Measurements from ENCODE around the gene NRXN3.

Gene NRXN3

DNA sequence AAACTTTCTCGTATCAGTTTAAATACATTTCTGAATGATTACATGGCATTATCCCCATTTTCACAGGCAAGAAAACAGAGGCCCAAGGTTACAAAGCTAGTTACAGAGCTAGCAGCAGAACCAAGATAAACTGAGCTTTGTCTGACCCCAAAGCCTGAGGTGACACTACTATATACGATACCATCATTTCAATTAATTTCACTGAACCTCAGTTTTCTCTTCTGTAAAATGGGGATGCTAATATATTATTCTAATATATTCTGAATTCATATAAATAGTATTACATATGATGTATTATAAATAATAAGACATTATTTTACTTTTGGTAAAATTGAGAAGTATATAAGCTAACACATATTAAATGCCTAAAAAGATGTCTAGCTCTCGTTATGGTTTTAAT lies 143.3 kb downstream of the NRXN3 start:
- no peak overlapping the region for H3K4me3 ChIP-seq (ENCODE audit: low read depth, low read length)
- no peak for TF ChIP-seq CTCF (IDR thresholded peaks at IDR 0.05; ENCODE audit: borderline replicate concordance, insufficient read depth, low read depth, low read length)

- TF ChIP-seq CTCF (IDR thresholded peaks at IDR 0.05; ENCODE audit: borderline replicate concordance, insufficient read depth, low read depth, low read length): no peak
- no peak overlapping the region for H3K4me3 ChIP-seq (ENCODE audit: low read depth, low read length)
These were observed 144.3 kb downstream of the NRXN3 start for GRCh38 chr14:78314484-78314883.

GRCh38 chr14:78316052-78316451 lies 145.9 kb downstream of the NRXN3 start:
- TF ChIP-seq CTCF (IDR thresholded peaks at IDR 0.05; ENCODE audit: borderline replicate concordance, insufficient read depth, low read depth, low read length): no peak
- H3K4me3 ChIP-seq (ENCODE audit: low read depth, low read length): no peak overlapping the region

GRCh38 chr14:78316786-78317185 lies 146.6 kb downstream of the NRXN3 start:
- no peak for TF ChIP-seq CTCF (IDR thresholded peaks at IDR 0.05; ENCODE audit: borderline replicate concordance, insufficient read depth, low read depth, low read length)
- H3K4me3 ChIP-seq (ENCODE audit: low read depth, low read length): no peak overlapping the region

GRCh38 chr14:78319406-78319805 lies 149.2 kb downstream of the NRXN3 start:
- no peak for TF ChIP-seq CTCF (IDR thresholded peaks at IDR 0.05; ENCODE audit: borderline replicate concordance, insufficient read depth, low read depth, low read length)
- H3K4me3 ChIP-seq (ENCODE audit: low read depth, low read length): no peak overlapping the region

GRCh38 chr14:78319887-78320635 lies 149.9 kb downstream of the NRXN3 start:
- no peak for TF ChIP-seq CTCF (IDR thresholded peaks at IDR 0.05; ENCODE audit: borderline replicate concordance, insufficient read depth, low read depth, low read length)

GRCh38 chr14:78324353-78324752 lies 154.2 kb downstream of the NRXN3 start:
- no peak overlapping the region for H3K4me3 ChIP-seq (ENCODE audit: low read depth, low read length)
- no peak for TF ChIP-seq CTCF (IDR thresholded peaks at IDR 0.05; ENCODE audit: borderline replicate concordance, insufficient read depth, low read depth, low read length)

More at GRCh38 chr14:78319887-78320635, 149.9 kb downstream of the NRXN3 start:
- H3K4me3 ChIP-seq (ENCODE audit: low read depth, low read length): no peak overlapping the region
